ENCODE data around the gene DUSP9.

The DUSP9 gene

DNA sequence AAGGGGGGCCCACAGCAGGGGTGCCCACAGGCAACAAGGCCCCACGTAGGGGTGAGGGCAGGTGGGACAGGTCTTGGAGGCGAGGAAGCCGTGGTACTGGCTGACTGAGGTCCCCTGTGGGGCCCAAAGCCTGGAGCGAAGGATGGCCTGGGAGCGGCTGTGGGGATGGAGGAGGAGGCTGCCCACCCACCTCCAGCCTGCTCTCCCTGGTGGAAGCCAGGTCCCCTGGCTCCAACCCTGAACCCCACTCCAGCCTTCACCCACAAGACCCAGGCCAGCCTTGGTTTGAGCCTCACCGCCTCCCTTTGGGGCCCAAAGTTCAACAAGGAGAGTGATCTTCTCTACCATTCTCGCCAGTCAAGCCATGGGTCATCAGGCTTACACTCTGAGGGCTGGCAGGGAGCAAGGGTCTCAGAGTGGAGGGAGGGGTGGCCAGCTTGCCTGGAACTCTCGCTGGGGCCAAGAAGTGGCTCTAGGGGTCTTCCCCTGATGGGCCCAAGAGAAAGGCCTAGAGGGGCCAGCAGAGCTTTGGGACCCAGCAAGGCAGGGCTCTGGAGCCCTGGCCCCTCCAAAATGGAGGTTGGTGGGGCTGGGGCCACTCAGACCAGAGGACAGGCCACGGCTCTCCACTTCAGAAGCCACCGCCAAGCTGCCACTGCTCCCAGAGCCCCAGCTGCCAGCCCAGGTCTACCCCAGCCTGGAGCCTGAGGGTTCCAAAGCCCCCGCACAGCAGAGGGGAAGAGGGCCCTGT is 21.6 kb downstream of the DUSP9 start:
- peaks cover 6 to 8% of the 10 kb centered on the region in 2 donors for H3K27me3 ChIP-seq (ENCODE audit: control insufficient read depth in 1 of 2, insufficient read depth in 2 of 2, low read length in 2 of 2)
- no peak overlapping the region for H3K4me3 ChIP-seq (ENCODE audit: low read depth in 1 of 2, low read length in 2 of 2)
- no peak overlapping the region for H3K27ac ChIP-seq (ENCODE audit: low read depth, low read length)
- no peaks in the 10 kb centered on the region for H3K36me3 ChIP-seq (ENCODE audit: control insufficient read depth in 1 of 2, insufficient read depth in 2 of 2, low read length in 2 of 2)
- no peaks in the 10 kb centered on the region for H3K9me3 ChIP-seq (ENCODE audit: control insufficient read depth in 1 of 2, low read length in 2 of 2)
- H3K9ac ChIP-seq (ENCODE audit: low read depth in 1 of 2, low read length in 2 of 2): no peak overlapping the region
- H3K4me1 ChIP-seq (ENCODE audit: control insufficient read depth in 1 of 2, insufficient read depth in 2 of 2, low read length in 2 of 2): no peaks in the 10 kb centered on the region

DNA sequence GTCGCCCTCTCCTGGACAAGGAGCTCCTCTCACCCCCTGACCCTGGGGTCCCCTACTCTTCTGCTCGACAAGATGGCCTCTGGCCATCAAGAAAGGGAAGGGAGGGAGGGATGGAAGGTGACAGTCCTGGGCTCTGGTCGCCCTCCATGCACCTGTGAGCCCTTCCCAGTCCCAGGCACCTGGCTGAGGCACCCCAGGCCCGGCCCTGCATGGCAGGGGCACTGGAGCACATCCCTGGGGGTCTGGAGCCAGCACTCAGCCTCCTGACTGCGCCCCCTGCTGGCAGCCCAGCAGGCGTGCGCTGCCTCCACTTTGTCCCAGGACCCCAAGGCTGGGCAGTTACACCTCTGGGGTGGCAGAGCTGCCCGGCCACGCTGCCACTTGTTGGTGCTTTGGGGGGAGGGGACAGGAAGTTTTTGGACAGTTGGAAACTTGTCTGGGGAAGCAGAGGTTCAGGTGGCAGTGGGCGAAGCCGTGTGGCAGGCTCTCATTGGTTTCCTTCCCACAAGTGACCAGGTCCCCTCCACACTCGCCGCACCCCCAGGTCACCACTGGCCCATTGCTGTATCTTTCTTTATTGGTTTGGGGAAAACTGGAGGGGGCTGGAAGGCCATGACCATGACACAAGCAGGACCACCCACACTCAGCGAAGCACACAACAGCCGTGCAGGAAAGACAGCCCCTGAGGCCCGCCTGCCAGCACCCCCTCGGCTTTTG is 22.3 kb downstream of the DUSP9 start:
- H3K4me3 ChIP-seq (ENCODE audit: low read depth in 1 of 2, low read length in 2 of 2): no peak overlapping the region
- H3K27ac ChIP-seq (ENCODE audit: low read depth, low read length): no peak overlapping the region
- H3K9me3 ChIP-seq (ENCODE audit: control insufficient read depth in 1 of 2, low read length in 2 of 2): no peaks in the 10 kb centered on the region
- no peak overlapping the region for H3K9ac ChIP-seq (ENCODE audit: low read depth in 1 of 2, low read length in 2 of 2)
- no peaks in the 10 kb centered on the region for H3K36me3 ChIP-seq (ENCODE audit: control insufficient read depth in 1 of 2, insufficient read depth in 2 of 2, low read length in 2 of 2)
- H3K4me1 ChIP-seq (ENCODE audit: control insufficient read depth in 1 of 2, insufficient read depth in 2 of 2, low read length in 2 of 2): no peaks in the 10 kb centered on the region
- peaks cover 10 to 11% of the 10 kb centered on the region in 2 donors for H3K27me3 ChIP-seq (ENCODE audit: control insufficient read depth in 1 of 2, insufficient read depth in 2 of 2, low read length in 2 of 2)

DNA sequence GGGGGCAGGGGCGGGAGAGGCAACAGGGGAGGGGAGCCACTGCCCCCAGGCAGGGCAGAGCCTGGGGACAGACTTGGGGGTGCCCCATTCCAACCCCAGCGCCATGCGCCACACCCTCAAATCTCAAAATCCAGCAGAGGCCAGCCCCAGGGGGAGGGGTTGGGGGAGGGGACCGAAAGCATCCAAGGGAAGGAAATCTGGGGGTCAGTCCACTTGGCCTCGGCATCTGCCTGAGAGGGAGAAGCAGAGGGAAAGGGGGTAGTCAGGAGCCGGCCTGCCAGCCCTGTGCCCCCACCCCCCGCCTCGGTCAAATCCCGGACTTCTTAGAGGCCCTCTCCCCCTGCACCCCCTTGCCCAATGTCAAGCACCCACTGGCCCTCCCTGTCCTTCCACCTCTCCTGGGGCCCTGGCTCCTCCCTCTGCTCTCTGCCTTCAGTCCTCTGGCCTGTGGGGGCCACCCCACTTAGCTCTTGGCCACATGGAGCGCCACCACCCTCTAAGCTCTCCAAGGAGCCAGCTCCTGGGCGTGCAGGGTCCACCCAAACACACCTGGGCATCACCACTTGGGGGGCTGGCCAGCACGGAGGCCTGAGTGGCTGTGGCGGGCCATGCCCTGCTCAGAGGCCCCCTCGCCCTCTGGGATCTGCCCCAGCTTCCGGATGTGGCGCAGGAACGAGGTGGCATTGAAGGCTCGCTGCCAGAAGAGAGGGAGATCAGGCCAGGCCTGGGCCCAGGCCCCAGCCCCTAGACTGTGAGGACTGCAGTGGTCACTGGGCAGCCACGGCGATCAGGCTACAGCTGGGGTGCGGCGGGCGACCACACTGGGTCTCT is 23.1 kb downstream of the DUSP9 start:
- H3K4me1 ChIP-seq (ENCODE audit: control insufficient read depth in 1 of 2, insufficient read depth in 2 of 2, low read length in 2 of 2): no peaks in the 10 kb centered on the region
- no peak overlapping the region for H3K9ac ChIP-seq (ENCODE audit: low read depth in 1 of 2, low read length in 2 of 2)
- peaks cover 13 to 14% of the 10 kb centered on the region in 2 donors for H3K27me3 ChIP-seq (ENCODE audit: control insufficient read depth in 1 of 2, insufficient read depth in 2 of 2, low read length in 2 of 2)
- no peaks in the 10 kb centered on the region for H3K9me3 ChIP-seq (ENCODE audit: control insufficient read depth in 1 of 2, low read length in 2 of 2)
- no peak overlapping the region for H3K27ac ChIP-seq (ENCODE audit: low read depth, low read length)
- H3K36me3 ChIP-seq (ENCODE audit: control insufficient read depth in 1 of 2, insufficient read depth in 2 of 2, low read length in 2 of 2): no peaks in the 10 kb centered on the region
- H3K4me3 ChIP-seq (ENCODE audit: low read depth in 1 of 2, low read length in 2 of 2): no peak overlapping the region

DNA sequence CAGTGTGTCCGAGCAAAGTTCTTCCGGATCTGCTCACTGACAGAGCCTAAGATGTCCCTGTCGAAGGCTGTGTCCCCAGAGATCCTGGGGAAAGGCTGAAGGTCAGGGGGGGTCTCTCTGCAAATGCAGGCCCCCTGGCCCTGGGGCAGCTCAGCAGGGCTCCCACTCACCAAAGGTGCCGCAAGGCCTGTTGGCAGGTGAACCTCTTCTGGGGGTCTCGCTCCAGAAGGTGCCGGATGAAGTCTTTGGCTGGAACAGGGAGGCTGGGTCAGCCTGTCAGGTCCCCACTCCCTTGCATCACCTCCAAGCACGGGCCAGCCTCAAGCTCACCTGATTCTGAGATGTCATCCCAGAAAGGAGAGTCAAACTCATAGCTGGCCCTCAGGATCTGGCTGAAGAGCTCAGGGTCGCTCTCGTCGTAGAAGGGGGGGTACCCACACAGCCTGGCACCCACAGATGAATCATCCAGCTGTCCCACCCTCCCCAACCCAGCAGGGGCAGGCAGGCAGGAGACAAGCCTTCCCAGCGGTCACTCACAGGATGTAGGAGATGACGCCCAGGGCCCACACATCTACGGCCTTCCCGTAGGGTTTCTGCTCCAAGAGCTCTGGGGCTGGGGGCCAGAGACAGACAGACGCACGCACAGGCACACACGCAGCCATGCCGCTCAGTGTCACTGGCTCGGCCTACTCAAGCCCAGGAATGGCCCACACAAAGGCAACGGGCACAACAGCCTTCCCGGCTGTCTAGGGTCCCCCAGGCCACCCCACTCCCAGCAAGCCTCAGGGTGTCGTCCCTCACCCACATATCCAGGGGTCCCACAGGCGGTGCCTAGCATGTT is 24.0 kb downstream of the DUSP9 start:
- H3K27me3 ChIP-seq (ENCODE audit: control insufficient read depth in 1 of 2, insufficient read depth in 2 of 2, low read length in 2 of 2): peaks cover 13 to 14% of the 10 kb centered on the region in 2 donors
- H3K27ac ChIP-seq (ENCODE audit: low read depth, low read length): no peak overlapping the region
- no peaks in the 10 kb centered on the region for H3K4me1 ChIP-seq (ENCODE audit: control insufficient read depth in 1 of 2, insufficient read depth in 2 of 2, low read length in 2 of 2)
- H3K36me3 ChIP-seq (ENCODE audit: control insufficient read depth in 1 of 2, insufficient read depth in 2 of 2, low read length in 2 of 2): no peaks in the 10 kb centered on the region
- no peak overlapping the region for H3K9ac ChIP-seq (ENCODE audit: low read depth in 1 of 2, low read length in 2 of 2)
- H3K4me3 ChIP-seq (ENCODE audit: low read depth in 1 of 2, low read length in 2 of 2): no peak overlapping the region
- H3K9me3 ChIP-seq (ENCODE audit: control insufficient read depth in 1 of 2, low read length in 2 of 2): no peaks in the 10 kb centered on the region

DNA sequence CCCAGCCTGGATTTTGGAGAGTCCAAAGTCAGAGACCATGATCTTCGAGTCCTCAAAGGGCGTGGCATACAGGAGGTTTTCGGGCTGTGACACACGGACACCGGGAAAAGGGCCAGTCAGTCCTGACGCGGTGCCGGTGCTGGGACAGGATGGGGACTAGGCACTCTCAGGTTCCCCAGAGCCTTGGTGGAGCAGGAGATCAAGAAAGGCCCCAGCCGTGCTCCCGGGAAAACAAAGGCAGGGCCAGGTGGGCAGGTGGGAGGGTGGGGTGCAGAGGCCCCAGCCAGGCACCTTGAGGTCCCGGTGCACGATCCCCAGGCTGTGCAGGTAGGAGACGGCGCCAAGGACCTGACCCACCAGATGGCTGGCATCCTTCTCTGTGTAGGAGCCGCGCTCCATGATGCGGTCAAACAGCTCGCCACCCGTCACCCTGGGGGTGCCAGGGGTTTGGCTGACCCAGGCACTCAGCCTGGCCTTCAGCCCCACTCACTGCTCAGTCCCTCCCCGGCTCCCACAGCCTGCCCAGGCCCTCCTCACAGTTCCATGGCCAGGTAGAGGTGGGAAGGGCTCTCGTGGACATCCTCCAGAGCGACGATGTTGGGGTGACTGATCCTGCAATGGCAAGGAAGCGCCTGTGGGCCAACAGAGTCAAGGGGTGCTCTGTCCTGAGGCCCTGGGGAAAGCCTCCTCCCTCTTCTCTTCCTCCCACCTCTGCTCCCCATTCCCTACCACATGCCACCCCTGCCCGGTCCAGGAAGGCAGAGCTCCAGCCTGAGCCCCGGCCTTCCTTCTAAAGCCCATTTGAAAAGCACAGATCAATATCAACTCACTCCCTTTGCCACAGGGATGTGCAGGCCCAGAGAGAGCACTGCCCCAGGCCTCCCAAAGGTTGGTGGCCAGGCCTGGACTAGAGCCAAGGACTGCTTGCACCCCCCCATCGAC is 24.9 kb downstream of the DUSP9 start:
- Histone ChIP-seq H3K4me1 (ENCODE audit: control insufficient read depth in 1 of 2, insufficient read depth in 2 of 2, low read length in 2 of 2) (no peaks in the 10 kb centered on the region), H3K36me3 (ENCODE audit: control insufficient read depth in 1 of 2, insufficient read depth in 2 of 2, low read length in 2 of 2) (no peaks in the 10 kb centered on the region), H3K4me3 (ENCODE audit: low read depth in 1 of 2, low read length in 2 of 2) (no peak overlapping the region), H3K27ac (ENCODE audit: low read depth, low read length) (no peak overlapping the region), H3K27me3 (ENCODE audit: control insufficient read depth in 1 of 2, insufficient read depth in 2 of 2, low read length in 2 of 2) (peaks cover 13 to 14% of the 10 kb centered on the region in 2 donors), H3K9me3 (ENCODE audit: control insufficient read depth in 1 of 2, low read length in 2 of 2) (no peaks in the 10 kb centered on the region), H3K9ac (ENCODE audit: low read depth in 1 of 2, low read length in 2 of 2) (no peak overlapping the region)

DNA sequence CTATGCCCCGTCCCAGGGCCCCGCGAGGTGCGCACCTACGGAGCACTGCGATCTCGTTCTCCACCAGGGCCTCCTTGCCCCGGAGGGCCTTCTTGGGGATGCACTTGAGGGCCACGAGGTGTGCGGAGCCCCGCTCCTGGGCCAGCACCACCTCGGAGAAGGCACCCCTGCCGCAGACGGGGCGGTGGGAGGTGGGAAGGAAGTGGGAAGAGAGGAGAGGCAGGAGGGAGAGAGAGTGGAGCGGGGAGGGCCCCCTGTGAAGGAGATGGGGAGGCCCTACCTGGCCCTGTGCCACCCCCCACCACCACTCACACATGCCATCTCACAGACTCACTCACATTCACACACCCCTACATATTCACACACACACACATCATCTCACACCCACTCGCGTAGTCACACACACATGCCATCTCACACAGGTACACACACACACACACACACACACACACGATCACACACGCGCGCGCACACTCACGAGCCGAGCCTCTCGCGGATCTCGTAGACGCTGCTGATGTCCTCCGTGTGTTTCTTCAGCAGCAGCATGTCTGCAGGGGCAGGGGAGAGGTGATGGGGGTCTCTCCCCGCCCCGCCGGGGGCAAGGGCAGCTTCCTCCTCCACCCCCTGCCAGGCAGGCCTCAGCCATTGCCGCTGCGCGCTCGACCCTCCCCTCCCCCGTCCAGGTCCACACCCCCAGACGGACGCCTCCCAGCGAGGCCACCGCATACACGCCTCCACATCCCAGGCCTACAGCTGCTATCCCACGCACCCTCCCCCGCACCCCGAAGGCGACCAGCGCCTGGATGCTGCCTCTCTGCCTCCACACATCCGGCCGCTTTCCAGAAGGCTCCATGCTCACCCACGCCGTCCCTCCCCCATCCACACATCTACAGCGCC is 25.8 kb downstream of the DUSP9 start:
- H3K36me3 ChIP-seq (ENCODE audit: control insufficient read depth in 1 of 2, insufficient read depth in 2 of 2, low read length in 2 of 2): no peaks in the 10 kb centered on the region
- H3K4me1 ChIP-seq (ENCODE audit: control insufficient read depth in 1 of 2, insufficient read depth in 2 of 2, low read length in 2 of 2): no peaks in the 10 kb centered on the region
- H3K9ac ChIP-seq (ENCODE audit: low read depth in 1 of 2, low read length in 2 of 2): no peak overlapping the region
- no peaks in the 10 kb centered on the region for H3K9me3 ChIP-seq (ENCODE audit: control insufficient read depth in 1 of 2, low read length in 2 of 2)
- no peak overlapping the region for H3K4me3 ChIP-seq (ENCODE audit: low read depth in 1 of 2, low read length in 2 of 2)
- H3K27ac ChIP-seq (ENCODE audit: low read depth, low read length): no peak overlapping the region
- H3K27me3 ChIP-seq (ENCODE audit: control insufficient read depth in 1 of 2, insufficient read depth in 2 of 2, low read length in 2 of 2): peaks cover 10 to 14% of the 10 kb centered on the region in 2 donors

DNA sequence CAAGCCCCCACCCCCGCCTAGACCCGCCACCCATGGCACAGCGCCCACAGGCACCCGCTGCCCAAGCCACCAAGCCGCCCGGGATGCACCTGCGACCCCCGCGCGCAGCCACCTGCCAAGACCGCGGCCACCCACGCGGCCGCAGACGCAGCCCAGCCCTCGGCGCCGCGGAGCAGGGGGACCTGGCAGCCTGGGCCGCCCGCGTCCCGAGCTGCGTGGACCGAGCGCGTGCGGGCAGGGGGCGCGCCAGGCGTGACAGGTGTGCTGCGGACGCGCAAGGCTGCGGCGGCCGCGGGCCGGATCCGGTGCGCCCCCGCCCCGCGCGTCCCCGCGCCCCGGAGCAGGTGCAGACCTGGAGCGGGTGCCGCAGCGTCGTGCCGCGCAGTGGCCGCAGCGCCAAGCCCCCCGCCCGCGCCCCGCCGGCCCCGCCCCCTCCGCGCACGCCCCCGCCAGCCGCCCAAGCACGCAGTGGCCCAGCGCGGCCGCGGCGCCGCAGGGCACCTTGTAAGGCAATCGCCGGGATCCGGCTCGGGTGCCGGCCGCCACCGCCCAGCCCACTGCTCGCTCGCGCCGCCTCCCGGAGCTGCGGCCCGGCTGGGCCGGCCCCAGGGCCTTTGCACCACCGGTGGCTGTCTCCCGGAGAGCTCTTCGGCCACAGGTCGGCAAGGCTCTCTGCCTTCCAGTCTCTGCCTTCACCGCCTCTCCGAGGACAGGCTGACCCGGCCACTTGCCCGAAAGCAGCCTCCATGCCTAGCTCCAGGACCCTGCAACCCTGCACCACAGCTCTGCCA is 26.6 kb downstream of the DUSP9 start, which contains the start of gene PNCK:
PNCK (minus strand) TSS at position 386 of the 791 bp plus-strand sequence. CDS start 737 bp downstream, outside the sequence.
- no peaks in the 10 kb centered on the region for H3K9me3 ChIP-seq (ENCODE audit: control insufficient read depth in 1 of 2, low read length in 2 of 2)
- H3K36me3 ChIP-seq (ENCODE audit: control insufficient read depth in 1 of 2, insufficient read depth in 2 of 2, low read length in 2 of 2): no peaks in the 10 kb centered on the region
- peaks cover 10 to 14% of the 10 kb centered on the region in 2 donors for H3K27me3 ChIP-seq (ENCODE audit: control insufficient read depth in 1 of 2, insufficient read depth in 2 of 2, low read length in 2 of 2)
- no peak within 1 kb of the TSS for H3K4me3 ChIP-seq (ENCODE audit: low read depth in 1 of 2, low read length in 2 of 2)
- H3K9ac ChIP-seq (ENCODE audit: low read depth in 1 of 2, low read length in 2 of 2): no peak within 1 kb of the TSS
- no peak within 1 kb of the TSS for H3K27ac ChIP-seq (ENCODE audit: low read depth, low read length)
- H3K4me1 ChIP-seq (ENCODE audit: control insufficient read depth in 1 of 2, insufficient read depth in 2 of 2, low read length in 2 of 2): no peaks in the 10 kb centered on the region
